Measurements from ENCODE around the gene ADAMTS10.

The ADAMTS10 gene

GRCh38 chr19:8616861-8617260 is 6.3 kb upstream of the ADAMTS10 start:
- H3K18ac ChIP-seq (ENCODE audit: low read length): no peak overlapping the region
- H2BK120ac ChIP-seq (ENCODE audit: low read depth, low read length): no peak overlapping the region
- H3K14ac ChIP-seq (ENCODE audit: low read length): no peak overlapping the region
- H4K8ac ChIP-seq (ENCODE audit: low read depth, low read length): no peak overlapping the region
- H2BK12ac ChIP-seq (ENCODE audit: low read length): no peak overlapping the region
- no peaks in the 10 kb centered on the region for H3K4me1 ChIP-seq (ENCODE audit: control insufficient read depth in 2 of 2, insufficient read depth in 1 of 2, low read depth in 1 of 2, low read length in 2 of 2)
- WGBS, 2 donors (ENCODE audit: extremely low coverage in 2 of 2, insufficient read length in 2 of 2, insufficient replicate concordance in 1 of 2): no CpG with 5 or more reads among the region's 6 CpGs
- no peak overlapping the region for H3K27ac ChIP-seq (replicated peaks; ENCODE audit: low read length)
- H3K4me2 ChIP-seq (ENCODE audit: insufficient read depth, low read length, poor library complexity, severe bottlenecking): no peak overlapping the region
- H2BK15ac ChIP-seq (ENCODE audit: low read length): no peak overlapping the region
- H4K91ac ChIP-seq (ENCODE audit: low read depth, low read length, poor library complexity): no peak overlapping the region
- H3K27me3 ChIP-seq (ENCODE audit: control insufficient read depth in 3 of 3, insufficient read depth in 3 of 3, low read depth in 1 of 3, low read length in 3 of 3): peaks cover 0 to 8% (median 0%) of the 10 kb centered on the region in 3 experiments
- no peaks in the 10 kb centered on the region for H3K36me3 ChIP-seq (replicated peaks in 1 of 2; ENCODE audit: control insufficient read depth in 2 of 2, insufficient read depth in 2 of 2, low read length in 2 of 2)
- DNase-seq (ENCODE audit: low spot score): no peak
- H3K79me1 ChIP-seq (ENCODE audit: low read depth, low read length): no peaks in the 10 kb centered on the region
- H2BK5ac ChIP-seq (ENCODE audit: low read length): no peak overlapping the region
- no peak overlapping the region for H2AFZ ChIP-seq (ENCODE audit: low read length)
- no peak overlapping the region for H2AK5ac ChIP-seq (ENCODE audit: low read depth, low read length)
- H3K23ac ChIP-seq (ENCODE audit: low read depth, low read length, poor library complexity): no peak overlapping the region
- no peak overlapping the region for H3K4ac ChIP-seq (ENCODE audit: low read length)
- H3K9ac ChIP-seq (ENCODE audit: low read depth, low read length, poor library complexity): no peak overlapping the region
- no peaks in the 10 kb centered on the region for H3K9me3 ChIP-seq (replicated peaks in 1 of 2; ENCODE audit: control insufficient read depth in 2 of 2, insufficient read depth in 1 of 2, low read depth in 1 of 2, low read length in 2 of 2)
- no peak overlapping the region for H3K4me3 ChIP-seq (ENCODE audit: low read length in 2 of 2)

- Histone ChIP-seq H3K27me3 (ENCODE audit: control insufficient read depth in 3 of 3, insufficient read depth in 3 of 3, low read depth in 1 of 3, low read length in 3 of 3) (peaks cover 0 to 8% (median 0%) of the 10 kb centered on the region in 3 experiments), H3K4me3 (ENCODE audit: low read length in 2 of 2) (no peak overlapping the region), H4K91ac (ENCODE audit: low read depth, low read length, poor library complexity) (no peak overlapping the region), H3K9me3 (replicated peaks in 1 of 2; ENCODE audit: control insufficient read depth in 2 of 2, insufficient read depth in 1 of 2, low read depth in 1 of 2, low read length in 2 of 2) (no peaks in the 10 kb centered on the region), H3K23ac (ENCODE audit: low read depth, low read length, poor library complexity) (no peak overlapping the region), H3K27ac (replicated peaks; ENCODE audit: low read length) (no peak overlapping the region), H3K4me2 (ENCODE audit: insufficient read depth, low read length, poor library complexity, severe bottlenecking) (no peak overlapping the region), H3K79me1 (ENCODE audit: low read depth, low read length) (no peaks in the 10 kb centered on the region), H4K8ac (ENCODE audit: low read depth, low read length) (no peak overlapping the region), H3K9ac (ENCODE audit: low read depth, low read length, poor library complexity) (no peak overlapping the region), H2AFZ (ENCODE audit: low read length) (no peak overlapping the region), H3K36me3 (replicated peaks in 1 of 2; ENCODE audit: control insufficient read depth in 2 of 2, insufficient read depth in 2 of 2, low read length in 2 of 2) (no peaks in the 10 kb centered on the region), H3K4me1 (ENCODE audit: control insufficient read depth in 2 of 2, insufficient read depth in 1 of 2, low read depth in 1 of 2, low read length in 2 of 2) (peaks cover 0 to 2% of the 10 kb centered on the region in 2 donors), H2BK5ac (ENCODE audit: low read length) (no peak overlapping the region), H3K14ac (ENCODE audit: low read length) (no peak overlapping the region), H3K18ac (ENCODE audit: low read length) (no peak overlapping the region), H2BK120ac (ENCODE audit: low read depth, low read length) (no peak overlapping the region), H3K4ac (ENCODE audit: low read length) (no peak overlapping the region), H2BK15ac (ENCODE audit: low read length) (no peak overlapping the region), H2BK12ac (ENCODE audit: low read length) (no peak overlapping the region), H2AK5ac (ENCODE audit: low read depth, low read length) (no peak overlapping the region)
- DNase-seq (ENCODE audit: low spot score): peak; percentile 64
- no CpG with 5 or more reads among the region's 23 CpGs for WGBS, 2 donors (ENCODE audit: extremely low coverage in 2 of 2, insufficient read length in 2 of 2, insufficient replicate concordance in 1 of 2)
These were observed 5.5 kb upstream of the ADAMTS10 start for GRCh38 chr19:8615813-8616596.

- H3K9ac ChIP-seq (ENCODE audit: low read depth, low read length, poor library complexity): no peak overlapping the region
- H3K36me3 ChIP-seq (replicated peaks in 1 of 2; ENCODE audit: control insufficient read depth in 2 of 2, insufficient read depth in 2 of 2, low read length in 2 of 2): no peaks in the 10 kb centered on the region
- peaks cover under 1 to 2% of the 10 kb centered on the region in 2 donors for H3K4me1 ChIP-seq (ENCODE audit: control insufficient read depth in 2 of 2, insufficient read depth in 1 of 2, low read depth in 1 of 2, low read length in 2 of 2)
- H2BK120ac ChIP-seq (ENCODE audit: low read depth, low read length): no peak overlapping the region
- peaks cover 0 to 4% (median 0%) of the 10 kb centered on the region in 3 experiments for H3K27me3 ChIP-seq (ENCODE audit: control insufficient read depth in 3 of 3, insufficient read depth in 3 of 3, low read depth in 1 of 3, low read length in 3 of 3)
- no peak overlapping the region for H3K14ac ChIP-seq (ENCODE audit: low read length)
- no peak overlapping the region for H2BK5ac ChIP-seq (ENCODE audit: low read length)
- no peak overlapping the region for H2BK12ac ChIP-seq (ENCODE audit: low read length)
- no peak overlapping the region for H3K27ac ChIP-seq (replicated peaks; ENCODE audit: low read length)
- no peak overlapping the region for H3K4me3 ChIP-seq (ENCODE audit: low read length in 2 of 2)
- H3K4me2 ChIP-seq (ENCODE audit: insufficient read depth, low read length, poor library complexity, severe bottlenecking): no peak overlapping the region
- no peak overlapping the region for H3K4ac ChIP-seq (ENCODE audit: low read length)
- H2BK15ac ChIP-seq (ENCODE audit: low read length): no peak overlapping the region
- H4K91ac ChIP-seq (ENCODE audit: low read depth, low read length, poor library complexity): no peak overlapping the region
- no peak for DNase-seq (ENCODE audit: low spot score)
- no peaks in the 10 kb centered on the region for H3K79me1 ChIP-seq (ENCODE audit: low read depth, low read length)
- H2AFZ ChIP-seq (ENCODE audit: low read length): no peak overlapping the region
- peak overlapping the region; percentile 40 for H2AK5ac ChIP-seq (ENCODE audit: low read depth, low read length)
- no peak overlapping the region for H3K18ac ChIP-seq (ENCODE audit: low read length)
- H4K8ac ChIP-seq (ENCODE audit: low read depth, low read length): no peak overlapping the region
- WGBS, 2 donors (ENCODE audit: extremely low coverage in 2 of 2, insufficient read length in 2 of 2, insufficient replicate concordance in 1 of 2): no CpG with 5 or more reads among the region's 6 CpGs
- H3K9me3 ChIP-seq (replicated peaks in 1 of 2; ENCODE audit: control insufficient read depth in 2 of 2, insufficient read depth in 1 of 2, low read depth in 1 of 2, low read length in 2 of 2): no peaks in the 10 kb centered on the region
- H3K23ac ChIP-seq (ENCODE audit: low read depth, low read length, poor library complexity): no peak overlapping the region
These were observed 4.5 kb upstream of the ADAMTS10 start for GRCh38 chr19:8615024-8615423.

- no peak overlapping the region for H3K27ac ChIP-seq (replicated peaks; ENCODE audit: low read length)
- H3K14ac ChIP-seq (ENCODE audit: low read length): no peak overlapping the region
- no peak overlapping the region for H2BK120ac ChIP-seq (ENCODE audit: low read depth, low read length)
- peaks cover 0 to 4% (median 0%) of the 10 kb centered on the region in 3 experiments for H3K27me3 ChIP-seq (ENCODE audit: control insufficient read depth in 3 of 3, insufficient read depth in 3 of 3, low read depth in 1 of 3, low read length in 3 of 3)
- no peaks in the 10 kb centered on the region for H3K9me3 ChIP-seq (replicated peaks in 1 of 2; ENCODE audit: control insufficient read depth in 2 of 2, insufficient read depth in 1 of 2, low read depth in 1 of 2, low read length in 2 of 2)
- H2AFZ ChIP-seq (ENCODE audit: low read length): no peak overlapping the region
- H2BK15ac ChIP-seq (ENCODE audit: low read length): no peak overlapping the region
- H3K4me1 ChIP-seq (ENCODE audit: control insufficient read depth in 2 of 2, insufficient read depth in 1 of 2, low read depth in 1 of 2, low read length in 2 of 2): peaks cover 2 to 5% of the 10 kb centered on the region in 2 donors
- no peak overlapping the region for H4K8ac ChIP-seq (ENCODE audit: low read depth, low read length)
- no peak for DNase-seq (ENCODE audit: low spot score)
- WGBS, 2 donors (ENCODE audit: extremely low coverage in 2 of 2, insufficient read length in 2 of 2, insufficient replicate concordance in 1 of 2): no CpG with 5 or more reads among the region's 2 CpGs
- no peak overlapping the region for H3K4me2 ChIP-seq (ENCODE audit: insufficient read depth, low read length, poor library complexity, severe bottlenecking)
- H3K4ac ChIP-seq (ENCODE audit: low read length): no peak overlapping the region
- no peak overlapping the region for H3K9ac ChIP-seq (ENCODE audit: low read depth, low read length, poor library complexity)
- no peak overlapping the region for H3K4me3 ChIP-seq (ENCODE audit: low read length in 2 of 2)
- H3K18ac ChIP-seq (ENCODE audit: low read length): no peak overlapping the region
- H2BK12ac ChIP-seq (ENCODE audit: low read length): no peak overlapping the region
- H3K36me3 ChIP-seq (replicated peaks in 1 of 2; ENCODE audit: control insufficient read depth in 2 of 2, insufficient read depth in 2 of 2, low read length in 2 of 2): no peaks in the 10 kb centered on the region
- H3K23ac ChIP-seq (ENCODE audit: low read depth, low read length, poor library complexity): no peak overlapping the region
- no peak overlapping the region for H4K91ac ChIP-seq (ENCODE audit: low read depth, low read length, poor library complexity)
- peaks cover 2% of the 10 kb centered on the region for H3K79me1 ChIP-seq (ENCODE audit: low read depth, low read length)
- no peak overlapping the region for H2BK5ac ChIP-seq (ENCODE audit: low read length)
- H2AK5ac ChIP-seq (ENCODE audit: low read depth, low read length): no peak overlapping the region
These were observed 3.9 kb upstream of the ADAMTS10 start for GRCh38 chr19:8614455-8614854.

Data from neuronal stem cell (in vitro differentiated cells).